HFFc6 (cell line): ENCODE measurements around the gene RAD51B. TPM values are rescaled to one million over a fixed set of nuclear protein-coding genes. Genes with fewer than 3 reads are reported as not detected.

Source experiments
- DNase-seq: peaks from one replicate; pipeline ENCODE4 v3.0.0-alpha.2; 2018
- H3K27ac Mint-ChIP-seq: 2 replicates; pipeline ENCODE4 v1.8.0; 2020; ENCODE audit warnings: mild to moderate bottlenecking, mixed read lengths
- H3K27me3 Mint-ChIP-seq: 2 replicates; pipeline ENCODE4 v1.8.0; 2021; ENCODE audit warnings: mild to moderate bottlenecking, moderate library complexity, mixed read lengths; ENCODE audit not compliant: insufficient read depth
- H3K36me3 Mint-ChIP-seq: 2 replicates; pipeline ENCODE4 v1.8.0; 2021; ENCODE audit warnings: low read depth, mixed read lengths
- H3K4me1 Mint-ChIP-seq: 2 replicates; pipeline ENCODE4 v1.8.0; 2020; ENCODE audit warnings: low read depth, mixed read lengths
- H3K4me3 Mint-ChIP-seq: 2 replicates; pipeline ENCODE4 v1.8.0; 2020; ENCODE audit warnings: mild to moderate bottlenecking, moderate library complexity, mixed read lengths
- H3K9me3 Mint-ChIP-seq: 2 replicates; pipeline ENCODE4 v1.8.0; 2020; ENCODE audit warnings: mild to moderate bottlenecking, mixed read lengths
- total RNA-seq, 6 experiments: library from RNA; stranded (reverse); fragmentation: NEBNext Ultra II Directional; extraction: Animal tissue kit (Norgen Biotek cat#: 25700); gene quantifications; 2 replicates in 1 of 6; 3 replicates in 5 of 6; pipeline ENCODE4 v1.2.3, GENCODE V29; 2021
- TF ChIP-seq, protein P1 (sequence below): fragments of 200-600 bp; sonication (generic); IDR thresholded peaks from 2 replicates; pipeline ENCODE4 v1.5.0; 2021; ENCODE audit warnings: antibody characterized with exemption, mild to moderate bottlenecking

RAD51B gene
- total RNA-seq, 6 experiments from 2014 or later: 7.1 to 12.4 (median 9.6) TPM

DNA sequence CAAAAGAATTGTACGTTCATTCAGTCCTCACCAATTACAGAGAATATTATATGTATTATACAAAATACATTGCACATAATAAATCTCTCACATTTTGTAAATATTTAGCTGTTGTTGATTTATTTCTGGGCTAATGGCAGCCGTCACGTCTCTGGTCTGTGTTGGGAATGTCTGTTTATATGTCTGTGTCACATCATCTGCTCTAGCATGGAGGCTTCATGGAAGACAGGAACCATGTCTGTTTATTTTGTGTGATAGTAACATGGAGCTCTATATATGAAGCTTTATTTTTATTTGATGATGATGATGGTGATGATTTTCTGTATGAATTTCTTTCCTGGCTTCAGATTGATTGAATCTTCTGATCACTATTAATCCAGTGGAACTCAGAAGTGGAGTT is 138.4 kb downstream of the RAD51B start:
- H3K36me3 Mint-ChIP-seq: no peaks in the 10 kb centered on the region
- no peak for DNase-seq
- no peaks in the 10 kb centered on the region for H3K27me3 Mint-ChIP-seq
- H3K4me1 Mint-ChIP-seq: no peaks in the 10 kb centered on the region
- TF ChIP-seq, protein P1, sequence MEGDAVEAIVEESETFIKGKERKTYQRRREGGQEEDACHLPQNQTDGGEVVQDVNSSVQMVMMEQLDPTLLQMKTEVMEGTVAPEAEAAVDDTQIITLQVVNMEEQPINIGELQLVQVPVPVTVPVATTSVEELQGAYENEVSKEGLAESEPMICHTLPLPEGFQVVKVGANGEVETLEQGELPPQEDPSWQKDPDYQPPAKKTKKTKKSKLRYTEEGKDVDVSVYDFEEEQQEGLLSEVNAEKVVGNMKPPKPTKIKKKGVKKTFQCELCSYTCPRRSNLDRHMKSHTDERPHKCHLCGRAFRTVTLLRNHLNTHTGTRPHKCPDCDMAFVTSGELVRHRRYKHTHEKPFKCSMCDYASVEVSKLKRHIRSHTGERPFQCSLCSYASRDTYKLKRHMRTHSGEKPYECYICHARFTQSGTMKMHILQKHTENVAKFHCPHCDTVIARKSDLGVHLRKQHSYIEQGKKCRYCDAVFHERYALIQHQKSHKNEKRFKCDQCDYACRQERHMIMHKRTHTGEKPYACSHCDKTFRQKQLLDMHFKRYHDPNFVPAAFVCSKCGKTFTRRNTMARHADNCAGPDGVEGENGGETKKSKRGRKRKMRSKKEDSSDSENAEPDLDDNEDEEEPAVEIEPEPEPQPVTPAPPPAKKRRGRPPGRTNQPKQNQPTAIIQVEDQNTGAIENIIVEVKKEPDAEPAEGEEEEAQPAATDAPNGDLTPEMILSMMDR: no peak
- no peaks in the 10 kb centered on the region for H3K9me3 Mint-ChIP-seq
- no peak overlapping the region for H3K4me3 Mint-ChIP-seq
- H3K27ac Mint-ChIP-seq: no peak overlapping the region

- Mint-ChIP-seq H3K27me3 (no peaks in the 10 kb centered on the region), H3K27ac (no peak overlapping the region), H3K4me1 (peaks cover 17% of the 10 kb centered on the region), H3K36me3 (peaks cover 4% of the 10 kb centered on the region), H3K9me3 (no peaks in the 10 kb centered on the region), H3K4me3 (no peak overlapping the region)
- TF ChIP-seq, protein P1: no peak
- no peak for DNase-seq
These were observed 142.1 kb downstream of the RAD51B start for GRCh38 chr14:67961676-67962075.

- no peaks in the 10 kb centered on the region for H3K9me3 Mint-ChIP-seq
- peaks cover 9% of the 10 kb centered on the region for H3K36me3 Mint-ChIP-seq
- no peaks in the 10 kb centered on the region for H3K27me3 Mint-ChIP-seq
- H3K4me1 Mint-ChIP-seq: peaks cover 17% of the 10 kb centered on the region
- DNase-seq: no peak
- TF ChIP-seq, protein P1: no peak
- H3K4me3 Mint-ChIP-seq: no peak overlapping the region
- no peak overlapping the region for H3K27ac Mint-ChIP-seq
These were observed 142.7 kb downstream of the RAD51B start for GRCh38 chr14:67962215-67962644.

DNA sequence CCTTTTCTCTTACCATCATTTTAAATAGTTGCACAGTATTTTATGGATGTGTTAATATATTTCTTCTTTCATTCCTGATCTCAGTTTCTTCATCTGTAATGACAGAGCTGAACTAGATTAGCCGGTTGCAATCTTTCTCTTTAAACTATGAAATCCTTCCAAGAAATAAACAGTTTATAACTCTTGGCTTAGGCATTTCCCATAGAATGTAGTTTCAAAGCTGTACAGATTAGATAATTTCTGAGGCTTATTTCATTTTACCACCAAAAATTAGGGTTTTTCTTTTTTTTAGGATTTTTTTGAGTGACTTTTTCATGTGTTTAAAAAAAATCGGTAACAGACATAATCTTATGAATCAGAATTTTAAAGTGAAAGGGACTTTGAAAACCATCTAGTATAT is 144.0 kb downstream of the RAD51B start:
- Mint-ChIP-seq H3K4me3 (0 out of 2 replicates have a peak overlapping the region, but pooled peaks have one; percentile 16), H3K4me1 (peaks cover 17% of the 10 kb centered on the region), H3K27ac (no peak overlapping the region)

GRCh38 chr14:67963960-67964812 is 144.6 kb downstream of the RAD51B start:
- Mint-ChIP-seq H3K9me3 (no peaks in the 10 kb centered on the region), H3K4me3 (peak overlapping the region; percentile 69), H3K27me3 (peaks cover 2% of the 10 kb centered on the region), H3K27ac (peak overlapping the region; percentile 64), H3K36me3 (peaks cover 23% of the 10 kb centered on the region), H3K4me1 (peaks cover 17% of the 10 kb centered on the region)
- DNase-seq: no peak
- TF ChIP-seq, protein P1: no peak

More for the DNA sequence above, 144.0 kb downstream of the RAD51B start:
- H3K9me3 Mint-ChIP-seq: no peaks in the 10 kb centered on the region
- TF ChIP-seq, protein P1: no peak
- DNase-seq: no peak
- no peaks in the 10 kb centered on the region; the same call in 1 of the 2 replicates for H3K27me3 Mint-ChIP-seq
- peaks cover 19% of the 10 kb centered on the region for H3K36me3 Mint-ChIP-seq
